ENCODE data around the gene EFNA5. TPM values are rescaled to one million over a fixed set of nuclear protein-coding genes. Genes with fewer than 3 reads are reported as not detected.

Gene EFNA5
- polyA plus RNA-seq, 1 of the 3 experiments (the other 2 are of a cell fraction) = 0.81 TPM

GRCh38 chr5:107395632-107396350, 274.9 kb downstream of the EFNA5 start:
- H3F3A ChIP-seq (replicated peaks; ENCODE audit: insufficient read depth) = no peaks in the 10 kb centered on the region
- no peak overlapping the region for H3K9ac ChIP-seq
- no peaks in the 10 kb centered on the region for H3K9me3 ChIP-seq
- DNase-seq = no peak
- H3K27ac ChIP-seq (ENCODE audit: low read depth in 2 of 2, low read length in 1 of 2) = no peak overlapping the region; a peak in 1 of 4 replicates
- H3K4me1 ChIP-seq (ENCODE audit: control insufficient read depth in 1 of 2, insufficient read depth in 2 of 2, low read depth in 1 of 2, low read length in 1 of 2) = peaks cover 0 to 11% of the 10 kb centered on the region in 2 experiments; a peak in 3 of 4 replicates
- WGBS (ENCODE audit: low lambda C conversion rate) = 90% methylated on average over 5 of the region's 5 CpGs
- no peak overlapping the region for H2AFZ ChIP-seq (ENCODE audit: low read depth)
- H3K4me3 ChIP-seq (ENCODE audit: low read depth in 2 of 2, low read length in 1 of 2) = no peak overlapping the region
- ChIA-PET CTCF (interaction anchor here (0.8 kb wide), 1 partner anchor 40 kb away, joined by 3 read pairs; no protein-coding TSS in a partner anchor), POLR2A (no interaction called here)
- H3K4me2 ChIP-seq = no peak overlapping the region
- TF ChIP-seq PBX3 (IDR thresholded peaks at IDR 0.05) = no peak
- no peak for TF ChIP-seq TEAD4 (IDR thresholded peaks at IDR 0.05; ENCODE audit: borderline replicate concordance, insufficient read depth)
- TF ChIP-seq NFIC (IDR thresholded peaks at IDR 0.05; ENCODE audit: borderline replicate concordance) = no peak
- TF ChIP-seq IRF3 (IDR thresholded peaks at IDR 0.05; ENCODE audit: low read depth, low read length) = no peak
- TF ChIP-seq MXI1 (IDR thresholded peaks at IDR 0.05; ENCODE audit: low read depth, low read length) = no peak
- no peak for TF ChIP-seq SIN3A (IDR thresholded peaks at IDR 0.05; ENCODE audit: borderline replicate concordance, low read depth, low read length)
- no peak for TF ChIP-seq GATA2 (CRISPR knock-in tag; IDR thresholded peaks at IDR 0.05)
- TF ChIP-seq TAF1 (IDR thresholded peaks at IDR 0.05; ENCODE audit: borderline replicate concordance, low read depth, low read length) = no peak
- H3K79me2 ChIP-seq (ENCODE audit: insufficient read depth) = no peaks in the 10 kb centered on the region
- no peaks in the 10 kb centered on the region for H3K9me2 ChIP-seq
- H3K27me3 ChIP-seq (ENCODE audit: insufficient read depth) = no peaks in the 10 kb centered on the region
- no peaks in the 10 kb centered on the region for H3K36me3 ChIP-seq (replicated peaks in 1 of 2; ENCODE audit: control insufficient read depth in 1 of 2, insufficient read depth in 2 of 2, low read length in 1 of 2)
- no peaks in the 10 kb centered on the region for H4K20me1 ChIP-seq (ENCODE audit: insufficient read depth)

- H4K20me1 ChIP-seq (ENCODE audit: insufficient read depth) = no peaks in the 10 kb centered on the region
- no peak for TF ChIP-seq USF1 (IDR thresholded peaks at IDR 0.05; ENCODE audit: borderline replicate concordance, low read depth)
- no peak for TF ChIP-seq POLR2AphosphoS5 (IDR thresholded peaks at IDR 0.05; ENCODE audit: low read depth, low read length)
- no peak for TF ChIP-seq SIN3A (IDR thresholded peaks at IDR 0.05; ENCODE audit: borderline replicate concordance, low read depth, low read length)
- TF ChIP-seq RXRA (IDR thresholded peaks at IDR 0.05; ENCODE audit: borderline replicate concordance, low read depth) = no peak
- no peak for TF ChIP-seq CTCF (IDR thresholded peaks at IDR 0.05)
- TF ChIP-seq TEAD4 (IDR thresholded peaks at IDR 0.05; ENCODE audit: borderline replicate concordance, insufficient read depth) = no peak
- TF ChIP-seq RFX5 (IDR thresholded peaks at IDR 0.05; ENCODE audit: low read length) = no peak
- no peak for TF ChIP-seq FOXM1 (IDR thresholded peaks at IDR 0.05; ENCODE audit: low read depth)
- no peak for TF ChIP-seq PBX3 (IDR thresholded peaks at IDR 0.05)
- no peak for TF ChIP-seq FOSL2 (IDR thresholded peaks at IDR 0.05; ENCODE audit: borderline replicate concordance, low read depth)
- no peak for TF ChIP-seq ELF1 (IDR thresholded peaks at IDR 0.05)
- no peak for TF ChIP-seq RAD21 (IDR thresholded peaks at IDR 0.05; ENCODE audit: low read length)
- CTCF ChIA-PET = interaction anchor here (0.9 kb wide), 1 partner anchor 10 kb away, joined by 3 read pairs; no protein-coding TSS in a partner anchor
- peaks cover 4% of the 10 kb centered on the region for H3F3A ChIP-seq (replicated peaks; ENCODE audit: insufficient read depth)
- 94% methylated on average over 2 of the region's 2 CpGs for WGBS (ENCODE audit: low lambda C conversion rate)
- H3K4me1 ChIP-seq (ENCODE audit: control insufficient read depth in 1 of 2, insufficient read depth in 2 of 2, low read depth in 1 of 2, low read length in 1 of 2) = peaks cover 9 to 22% of the 10 kb centered on the region in 2 experiments; a peak in 3 of 4 replicates
- H3K27me3 ChIP-seq (ENCODE audit: insufficient read depth) = no peaks in the 10 kb centered on the region
- no peak overlapping the region for H3K9ac ChIP-seq
- H3K79me2 ChIP-seq (ENCODE audit: insufficient read depth) = no peaks in the 10 kb centered on the region
- H3K9me3 ChIP-seq = no peaks in the 10 kb centered on the region
- no peak overlapping the region for H3K4me2 ChIP-seq
- no peaks in the 10 kb centered on the region for H3K36me3 ChIP-seq (replicated peaks in 1 of 2; ENCODE audit: control insufficient read depth in 1 of 2, insufficient read depth in 2 of 2, low read length in 1 of 2)
- no peak overlapping the region for H2AFZ ChIP-seq (ENCODE audit: low read depth)
- peak overlapping the region in 1 of 2 experiments; percentile 36; a peak in 1 of 4 replicates for H3K27ac ChIP-seq (ENCODE audit: low read depth in 2 of 2, low read length in 1 of 2)
- POLR2A ChIA-PET = no interaction called here
- H3K9me2 ChIP-seq = no peaks in the 10 kb centered on the region
- H3K4me3 ChIP-seq (ENCODE audit: low read depth in 2 of 2, low read length in 1 of 2) = no peak overlapping the region
- DNase-seq = no peak
Measured at GRCh38 chr5:107393851-107394250, 276.9 kb downstream of the EFNA5 start.

All from SK-N-SH (cell line).